Ovary (tissue), 3 donors: ENCODE data around the gene EHHADH.

Source experiments
- EP300 ChIP-seq: sonication (generic); formaldehyde crosslinking; IDR thresholded peaks from one replicate; pipeline ENCODE4 v1.6.1; 2017; ENCODE audit warnings: antibody characterized with exemption
- POLR2A ChIP-seq: fragments of 450-650 bp; IDR thresholded peaks from one replicate; pipeline ENCODE4 v1.6.1; 2017; ENCODE audit warnings: antibody characterized with exemption, mild to moderate bottlenecking, moderate library complexity
- TF ChIP-seq, protein P1 (sequence below), 3 donors: fragments of 450-650 bp in 2 of 3; fragments of 200-600 bp in 1 of 3; IDR thresholded peaks; one replicate each; pipeline versions ENCODE4 v1.5.1 to v1.8.0; 2016 to 2022; ENCODE audit warnings: antibody characterized with exemption in 3 of 3, mild to moderate bottlenecking in 1 of 3
- donor health status: DM: no; HTN: no; CAD: no.

- TF ChIP-seq, protein P1, sequence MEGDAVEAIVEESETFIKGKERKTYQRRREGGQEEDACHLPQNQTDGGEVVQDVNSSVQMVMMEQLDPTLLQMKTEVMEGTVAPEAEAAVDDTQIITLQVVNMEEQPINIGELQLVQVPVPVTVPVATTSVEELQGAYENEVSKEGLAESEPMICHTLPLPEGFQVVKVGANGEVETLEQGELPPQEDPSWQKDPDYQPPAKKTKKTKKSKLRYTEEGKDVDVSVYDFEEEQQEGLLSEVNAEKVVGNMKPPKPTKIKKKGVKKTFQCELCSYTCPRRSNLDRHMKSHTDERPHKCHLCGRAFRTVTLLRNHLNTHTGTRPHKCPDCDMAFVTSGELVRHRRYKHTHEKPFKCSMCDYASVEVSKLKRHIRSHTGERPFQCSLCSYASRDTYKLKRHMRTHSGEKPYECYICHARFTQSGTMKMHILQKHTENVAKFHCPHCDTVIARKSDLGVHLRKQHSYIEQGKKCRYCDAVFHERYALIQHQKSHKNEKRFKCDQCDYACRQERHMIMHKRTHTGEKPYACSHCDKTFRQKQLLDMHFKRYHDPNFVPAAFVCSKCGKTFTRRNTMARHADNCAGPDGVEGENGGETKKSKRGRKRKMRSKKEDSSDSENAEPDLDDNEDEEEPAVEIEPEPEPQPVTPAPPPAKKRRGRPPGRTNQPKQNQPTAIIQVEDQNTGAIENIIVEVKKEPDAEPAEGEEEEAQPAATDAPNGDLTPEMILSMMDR (IDR thresholded peaks at IDR 0.05): no peak
- TF ChIP-seq POLR2A (no peak), EP300 (no peak)
These were observed 48.0 kb downstream of the EHHADH start for GRCh38 chr3:185205865-185206264.
